HG02884 (cell line): ENCODE results near the gene KIAA1191.
"Not testable (repeated sequence)": the region's sequence is repeated elsewhere in the genome, so short reads cannot be mapped to it uniquely, and the experiment has no call there.

Source experiments
- ATAC-seq: cut with Tn5 transposase; IDR thresholded peaks from one replicate; pipeline ENCODE4 v1.9.1; 2021; ENCODE audit warnings: mild to moderate bottlenecking, moderate library complexity; ENCODE audit not compliant: unreplicated experiment

Gene KIAA1191

GRCh38 chr5:176317534-176318374 is 43.8 kb downstream of the KIAA1191 start:
- ATAC-seq = no peak

DNA sequence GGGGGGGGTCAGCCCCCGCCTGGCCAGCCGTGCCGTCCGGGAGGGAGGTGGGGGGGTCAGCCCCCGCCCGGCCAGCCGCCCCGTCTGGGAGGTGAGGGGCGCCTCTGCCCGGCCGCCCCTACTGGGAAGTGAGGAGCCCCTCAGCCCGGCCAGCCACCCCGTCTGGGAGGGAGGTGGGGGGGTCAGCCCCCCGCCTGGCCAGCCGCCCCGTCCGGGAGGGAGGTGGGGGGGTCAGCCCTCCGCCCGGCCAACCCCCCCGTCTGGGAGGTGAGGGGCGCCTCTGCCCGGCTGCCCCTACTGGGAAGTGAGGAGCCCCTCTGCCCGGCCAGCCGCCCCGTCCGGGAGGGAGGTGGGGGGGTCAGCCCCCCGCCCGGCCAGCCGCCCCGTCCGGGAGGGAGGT is 56.2 kb downstream of the KIAA1191 start:
- not testable (repeated sequence) for ATAC-seq
